NCI-H526 (cell line): Measurements from ENCODE around the gene CDYL2.
"Not testable (repeated sequence)": the region's sequence is repeated elsewhere in the genome, so short reads cannot be mapped to it uniquely, and the experiment has no call there.

Experiments
- DNase-seq, 2 experiments: peaks; one replicate each; lab custom pipeline; 2025; lab: John Stamatoyannopoulos, UW

The CDYL2 gene

GRCh38 chr16:80807906-80808305 lies 3.5 kb upstream of the CDYL2 start:
- DNase-seq, result no peak

GRCh38 chr16:80806927-80807340 lies 2.5 kb upstream of the CDYL2 start:
- no peak for DNase-seq

- DNase-seq, result no peak
These were observed 1.9 kb upstream of the CDYL2 start for GRCh38 chr16:80806289-80806688.

GRCh38 chr16:80804056-80804525 lies 307 bp downstream of the CDYL2 start:
- DNase-seq, result peak in 1 of 2 experiments; percentile 39

GRCh38 chr16:80803339-80804055 lies 901 bp downstream of the CDYL2 start:
- DNase-seq, result no peak

GRCh38 chr16:80802902-80803301 lies 1.5 kb downstream of the CDYL2 start:
- no peak for DNase-seq

- DNase-seq, result no peak
These were observed 2.3 kb downstream of the CDYL2 start for GRCh38 chr16:80802138-80802537.

GRCh38 chr16:80794071-80794470 lies 10.3 kb downstream of the CDYL2 start:
- no peak for DNase-seq

GRCh38 chr16:80792031-80792430 lies 12.4 kb downstream of the CDYL2 start:
- DNase-seq, result no peak

GRCh38 chr16:80791411-80791810 lies 13.0 kb downstream of the CDYL2 start:
- DNase-seq, result no peak

GRCh38 chr16:80790751-80791150 lies 13.6 kb downstream of the CDYL2 start:
- no peak for DNase-seq

- no peak for DNase-seq
These were observed 16.4 kb downstream of the CDYL2 start for GRCh38 chr16:80788027-80788426.

- not testable (repeated sequence) for DNase-seq
These were observed 17.8 kb downstream of the CDYL2 start for GRCh38 chr16:80786561-80786960.

GRCh38 chr16:80784951-80785350 lies 19.4 kb downstream of the CDYL2 start:
- no peak for DNase-seq

- no peak for DNase-seq
These were observed 25.7 kb downstream of the CDYL2 start for GRCh38 chr16:80778703-80779102.

GRCh38 chr16:80776856-80777255 lies 27.5 kb downstream of the CDYL2 start:
- no peak for DNase-seq

- no peak for DNase-seq
These were observed 28.9 kb downstream of the CDYL2 start for GRCh38 chr16:80775450-80775849.

GRCh38 chr16:80766798-80767197 lies 37.6 kb downstream of the CDYL2 start:
- DNase-seq, result no peak

- no peak for DNase-seq
These were observed 44.8 kb downstream of the CDYL2 start for GRCh38 chr16:80759419-80760162.

- DNase-seq, result no peak
These were observed 49.9 kb downstream of the CDYL2 start for GRCh38 chr16:80754476-80754875.

GRCh38 chr16:80752541-80752940 lies 51.9 kb downstream of the CDYL2 start:
- no peak for DNase-seq

GRCh38 chr16:80751167-80751566 lies 53.2 kb downstream of the CDYL2 start:
- DNase-seq, result no peak

GRCh38 chr16:80746231-80746630 lies 58.2 kb downstream of the CDYL2 start:
- DNase-seq, result no peak
